Mammary epithelial cell (primary cell): ENCODE results near the gene SLC1A7.

Experiments
- CTCF ChIP-seq, 2 donors: IDR thresholded peaks in 1 of 2; conservative IDR thresholded peaks in 1 of 2; 2 replicates each; pipeline ENCODE4 v1.5.1; 2011 to 2012; ENCODE audit warnings: inconsistent platforms in 2 of 2, low read length in 2 of 2, mild to moderate bottlenecking in 2 of 2, control low read depth in 1 of 2, low read depth in 1 of 2; ENCODE audit not compliant: insufficient read depth in 1 of 2; ENCODE audit errors: extremely low read depth in 1 of 2
- EZH2 ChIP-seq: IDR thresholded peaks from 2 replicates; pipeline ENCODE4 v1.6.1; 2012; ENCODE audit warnings: low read length, inconsistent platforms, borderline replicate concordance

- TF ChIP-seq CTCF (conservative IDR thresholded peaks at IDR 0.05 in 1 of 2, IDR thresholded peaks at IDR 0.05 in 1 of 2; ENCODE audit: extremely low read depth in 1 of 2, insufficient read depth in 1 of 2, low read depth in 1 of 2, low read length in 2 of 2) (no peak), EZH2 (no peak)
Observed at GRCh38 chr1:53081384-53082066, 60.9 kb downstream of the SLC1A7 start.
